CD14-positive monocyte (primary cell): Measurements from ENCODE around the gene PAX7. TPM values are rescaled to one million over a fixed set of nuclear protein-coding genes. Genes with fewer than 3 reads are reported as not detected.

Source experiments
- DNase-seq, 3 donors: peaks; one replicate each; pipeline ENCODE4 v3.0.0-alpha.2; 2011 to 2022
- H2AFZ ChIP-seq: 2 replicates; pipeline ENCODE4 v1.6.0; 2012; ENCODE audit warnings: mild to moderate bottlenecking, low read depth, low read length, inconsistent platforms; ENCODE audit not compliant: insufficient read depth, poor library complexity, severe bottlenecking
- H3K27ac ChIP-seq, 2 donors: 1 replicate in 1 of 2; 2 replicates in 1 of 2; pipeline ENCODE4 v1.5.1; 2012 to 2013; ENCODE audit warnings: low read length in 2 of 2, control low read depth in 1 of 2, inconsistent platforms in 1 of 2, low read depth in 1 of 2, mild to moderate bottlenecking in 1 of 2
- H3K27me3 ChIP-seq, 2 donors: one replicate each; pipeline versions ENCODE4 v1.6.0 to v1.6.1; 2011 to 2013; ENCODE audit warnings: low read length in 2 of 2; ENCODE audit not compliant: control insufficient read depth in 2 of 2, insufficient read depth in 2 of 2
- H3K36me3 ChIP-seq, 2 donors: replicated peaks in 1 of 2; 1 replicate in 1 of 2; 2 replicates in 1 of 2; pipeline versions ENCODE4 v1.5.1 to v1.6.1; 2012 to 2013; ENCODE audit warnings: low read length in 2 of 2, control low read depth in 1 of 2, inconsistent platforms in 1 of 2, mild to moderate bottlenecking in 1 of 2; ENCODE audit not compliant: insufficient read depth in 2 of 2, control insufficient read depth in 1 of 2
- H3K4me1 ChIP-seq, 2 donors: 1 replicate in 1 of 2; 2 replicates in 1 of 2; pipeline versions ENCODE4 v1.5.1 to v1.6.1; 2012 to 2013; ENCODE audit warnings: low read length in 2 of 2, control low read depth in 1 of 2, inconsistent platforms in 1 of 2, mild to moderate bottlenecking in 1 of 2, moderate library complexity in 1 of 2; ENCODE audit not compliant: insufficient read depth in 2 of 2, control insufficient read depth in 1 of 2
- H3K4me2 ChIP-seq: replicated peaks from 2 replicates; pipeline ENCODE3; 2012; ENCODE audit warnings: low read length, moderate library complexity, mild to moderate bottlenecking; ENCODE audit not compliant: poor library complexity, severe bottlenecking; ENCODE audit errors: extremely low read depth
- H3K4me3 ChIP-seq, 3 experiments: fragments of 200-600 bp in 1 of 3; sonication (generic) in 1 of 3; replicated peaks in 1 of 3; 1 replicate in 2 of 3; 2 replicates in 1 of 3; pipeline ENCODE4 v1.5.1; 2011 to 2013; ENCODE audit warnings: low read length in 3 of 3, mild to moderate bottlenecking in 3 of 3, control low read depth in 2 of 3, low read depth in 2 of 3, inconsistent platforms in 1 of 3, moderate library complexity in 1 of 3
- H3K79me2 ChIP-seq: 2 replicates; pipeline ENCODE4 v1.6.0; 2012; ENCODE audit warnings: mild to moderate bottlenecking, control low read depth, inconsistent platforms, low read length, moderate library complexity; ENCODE audit not compliant: insufficient read depth
- H3K9ac ChIP-seq: 2 replicates; pipeline ENCODE4 v1.6.0; 2017; ENCODE audit warnings: low read length, mild to moderate bottlenecking; ENCODE audit not compliant: insufficient read depth, poor library complexity, severe bottlenecking
- H3K9me3 ChIP-seq, 2 donors: replicated peaks in 1 of 2; 1 replicate in 1 of 2; 2 replicates in 1 of 2; pipeline versions ENCODE4 v1.5.1 to v1.6.1; 2012 to 2013; ENCODE audit warnings: low read length in 2 of 2, control low read depth in 1 of 2; ENCODE audit not compliant: control insufficient read depth in 1 of 2, insufficient read depth in 1 of 2
- H4K20me1 ChIP-seq: 2 replicates; pipeline ENCODE4 v1.6.0; 2012; ENCODE audit warnings: mild to moderate bottlenecking, low read length, control low read depth, moderate library complexity; ENCODE audit not compliant: insufficient read depth
- H3K27ac Mint-ChIP-seq, 7 donors: one replicate each; pipeline ENCODE4 v1.8.0; 2020; ENCODE audit warnings: mild to moderate bottlenecking in 7 of 7, mixed read lengths in 7 of 7, moderate library complexity in 6 of 7, inconsistent platforms in 2 of 7
- H3K27me3 Mint-ChIP-seq, 3 donors: one replicate each; pipeline ENCODE4 v1.8.0; 2021 to 2022; ENCODE audit warnings: low read depth in 3 of 3, mild to moderate bottlenecking in 3 of 3, mixed read lengths in 3 of 3, moderate library complexity in 3 of 3, inconsistent platforms in 1 of 3
- H3K36me3 Mint-ChIP-seq, 2 donors: one replicate each; pipeline ENCODE4 v1.8.0; 2020; ENCODE audit warnings: mixed read lengths in 2 of 2, inconsistent platforms in 1 of 2, mild to moderate bottlenecking in 1 of 2
- H3K4me1 Mint-ChIP-seq: one replicate; pipeline ENCODE4 v1.8.0; 2020; ENCODE audit warnings: mild to moderate bottlenecking, mixed read lengths
- H3K4me3 Mint-ChIP-seq, 2 donors: one replicate each; pipeline ENCODE4 v1.8.0; 2020; ENCODE audit warnings: mild to moderate bottlenecking in 2 of 2, mixed read lengths in 2 of 2, moderate library complexity in 1 of 2
- H3K9me3 Mint-ChIP-seq, 7 donors: one replicate each; pipeline ENCODE4 v1.8.0; 2020 to 2022; ENCODE audit warnings: mixed read lengths in 7 of 7, mild to moderate bottlenecking in 6 of 7, moderate library complexity in 6 of 7, inconsistent platforms in 2 of 7
- WGBS: methylation state at CpG from one replicate; pipeline ENCODE4 v1.1.5; 2013; ENCODE audit warnings: missing lambda C conversion rate; ENCODE audit not compliant: insufficient coverage; 5-methylcytosine and 5-hydroxymethylcytosine counted together
- intact Hi-C, 2 donors: fragments of 100-400 bp; cut with micrococcal nuclease; formaldehyde crosslinking; loops; one replicate each; pipeline versions ENCODE4 v1.15.0 to v1.15.1; 2023
- polyA plus RNA-seq, 3 donors: library from polyadenylated mRNA; depleted of rRNA in 1 of 3; unstranded in 2 of 3; stranded (reverse) in 1 of 3; fragments of 300-500 nt in 2 of 3; fragments of >200 nt in 1 of 3; fragmentation: Illumina TruSeq in 2 of 3; gene quantifications; 1 replicate in 2 of 3; 2 replicates in 1 of 3; pipeline ENCODE4 v1.2.3, GENCODE V29; 2012 to 2021
- TF ChIP-seq, protein P1 (sequence below): fragments of 200-600 bp; IDR thresholded peaks from one replicate; pipeline ENCODE4 v1.8.0; 2022; ENCODE audit warnings: antibody characterized with exemption, mild to moderate bottlenecking

The PAX7 gene
- polyA plus RNA-seq, 3 donors: not detected

DNA sequence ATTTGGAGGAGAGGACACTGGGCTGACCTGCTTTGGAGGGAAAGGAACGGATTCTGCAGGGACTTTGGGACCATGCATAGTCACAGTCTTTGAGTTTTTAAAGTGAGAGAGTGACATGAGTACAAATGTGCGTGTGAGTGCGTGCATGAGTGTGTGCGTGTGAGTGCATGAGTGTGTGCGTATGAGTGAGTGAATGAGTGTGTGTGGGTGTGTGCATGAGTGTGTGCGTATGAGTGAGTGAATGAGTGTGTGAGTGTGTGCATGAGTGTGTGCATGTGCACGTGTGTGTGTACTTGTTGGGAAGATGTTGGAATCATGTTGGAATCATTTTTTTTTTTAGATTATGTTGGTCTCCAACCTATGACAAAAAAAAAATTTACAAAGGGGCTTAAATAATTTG lies 70.5 kb downstream of the PAX7 start:
- Histone ChIP-seq H3K27ac (no peak overlapping the region), H3K27me3 (peaks cover 0 to 14% of the 10 kb centered on the region in 2 donors), H3K79me2 (no peaks in the 10 kb centered on the region), H3K4me2 (no peak overlapping the region), H3K4me3 (no peak overlapping the region), H4K20me1 (no peaks in the 10 kb centered on the region), H3K9ac (no peak overlapping the region), H3K36me3 (no peaks in the 10 kb centered on the region), H2AFZ (no peak overlapping the region), H3K9me3 (no peaks in the 10 kb centered on the region), H3K4me1 (no peaks in the 10 kb centered on the region)
- Mint-ChIP-seq H3K9me3 (peaks cover 0 to 3% (median 0%) of the 10 kb centered on the region in 7 donors), H3K4me3 (no peak overlapping the region), H3K27me3 (peaks cover 4 to 42% (median 41%) of the 10 kb centered on the region in 3 donors), H3K36me3 (no peaks in the 10 kb centered on the region), H3K27ac (no peak overlapping the region), H3K4me1 (no peaks in the 10 kb centered on the region)
- TF ChIP-seq, protein P1, sequence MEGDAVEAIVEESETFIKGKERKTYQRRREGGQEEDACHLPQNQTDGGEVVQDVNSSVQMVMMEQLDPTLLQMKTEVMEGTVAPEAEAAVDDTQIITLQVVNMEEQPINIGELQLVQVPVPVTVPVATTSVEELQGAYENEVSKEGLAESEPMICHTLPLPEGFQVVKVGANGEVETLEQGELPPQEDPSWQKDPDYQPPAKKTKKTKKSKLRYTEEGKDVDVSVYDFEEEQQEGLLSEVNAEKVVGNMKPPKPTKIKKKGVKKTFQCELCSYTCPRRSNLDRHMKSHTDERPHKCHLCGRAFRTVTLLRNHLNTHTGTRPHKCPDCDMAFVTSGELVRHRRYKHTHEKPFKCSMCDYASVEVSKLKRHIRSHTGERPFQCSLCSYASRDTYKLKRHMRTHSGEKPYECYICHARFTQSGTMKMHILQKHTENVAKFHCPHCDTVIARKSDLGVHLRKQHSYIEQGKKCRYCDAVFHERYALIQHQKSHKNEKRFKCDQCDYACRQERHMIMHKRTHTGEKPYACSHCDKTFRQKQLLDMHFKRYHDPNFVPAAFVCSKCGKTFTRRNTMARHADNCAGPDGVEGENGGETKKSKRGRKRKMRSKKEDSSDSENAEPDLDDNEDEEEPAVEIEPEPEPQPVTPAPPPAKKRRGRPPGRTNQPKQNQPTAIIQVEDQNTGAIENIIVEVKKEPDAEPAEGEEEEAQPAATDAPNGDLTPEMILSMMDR: no peak
- intact Hi-C loops: no loop called here
- 95% methylated on average over 6 of the region's 7 CpGs for WGBS
- no peak for DNase-seq

DNA sequence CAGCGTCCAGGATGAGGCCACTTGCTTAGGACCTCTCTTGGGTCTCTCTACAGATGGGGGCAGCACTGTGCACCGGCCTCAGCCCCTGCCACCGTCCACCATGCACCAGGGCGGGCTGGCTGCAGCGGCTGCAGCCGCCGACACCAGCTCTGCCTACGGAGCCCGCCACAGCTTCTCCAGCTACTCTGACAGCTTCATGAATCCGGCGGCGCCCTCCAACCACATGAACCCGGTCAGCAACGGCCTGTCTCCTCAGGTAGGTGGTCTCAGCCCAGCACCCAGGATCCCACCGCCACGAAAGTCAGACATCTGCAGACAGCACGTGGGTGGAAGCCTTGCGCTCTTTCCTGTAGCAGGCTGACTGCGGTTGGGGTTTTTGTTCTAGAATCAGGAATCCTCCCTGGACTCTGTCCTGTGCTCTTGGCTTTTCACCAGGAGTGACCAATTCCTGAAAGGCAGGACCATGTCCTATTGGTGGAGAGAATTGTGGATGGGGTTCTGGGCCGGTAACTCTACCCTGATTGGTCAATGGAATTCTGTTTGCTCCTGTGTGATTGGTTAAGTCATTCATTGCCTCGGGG lies 72.5 kb downstream of the PAX7 start:
- DNase-seq: no peak
- no peak overlapping the region for H3K4me3 Mint-ChIP-seq
- no peak overlapping the region for H2AFZ ChIP-seq
- H3K27ac ChIP-seq: no peak overlapping the region
- no peak overlapping the region for H3K27ac Mint-ChIP-seq
- intact Hi-C loops: no loop called here
- H3K4me1 ChIP-seq: no peaks in the 10 kb centered on the region
- H3K9ac ChIP-seq: no peak overlapping the region
- H3K79me2 ChIP-seq: no peaks in the 10 kb centered on the region
- no peak overlapping the region for H3K4me2 ChIP-seq
- H3K36me3 ChIP-seq: no peaks in the 10 kb centered on the region
- peaks cover 0 to 15% of the 10 kb centered on the region in 2 donors for H3K27me3 ChIP-seq
- no peaks in the 10 kb centered on the region for H4K20me1 ChIP-seq
- H3K9me3 Mint-ChIP-seq: peaks cover 0 to 3% (median 0%) of the 10 kb centered on the region in 7 donors
- H3K9me3 ChIP-seq: no peaks in the 10 kb centered on the region
- no peaks in the 10 kb centered on the region for H3K4me1 Mint-ChIP-seq
- H3K27me3 Mint-ChIP-seq: peaks cover 6 to 38% (median 37%) of the 10 kb centered on the region in 3 donors
- no peak overlapping the region for H3K4me3 ChIP-seq
- TF ChIP-seq, protein P1: no peak
- WGBS: 49% methylated on average over 21 of the region's 21 CpGs
- H3K36me3 Mint-ChIP-seq: no peaks in the 10 kb centered on the region
